Mucosa of gallbladder (tissue), 1 donor: Measurements from ENCODE around the gene PCDHGA1. TPM values are rescaled to one million over a fixed set of nuclear protein-coding genes. Genes with fewer than 3 reads are reported as not detected.
A peak's percentile ranks its signal among the peaks of the same experiment; 100 is the strongest.
"Not testable (repeated sequence)": the region's sequence is repeated elsewhere in the genome, so short reads cannot be mapped to it uniquely, and the experiment has no call there.

Experiments used
- DNase-seq: peaks from one replicate; pipeline ENCODE4 v3.0.0-alpha.2; 2020; ENCODE audit warnings: low spot score
- total RNA-seq: library from RNA; stranded (reverse); gene quantifications from one replicate; pipeline ENCODE4 v1.2.1, GENCODE V29; 2021
- donor health status: DM: no; HTN: no; CAD: no.

Gene PCDHGA1
- total RNA-seq = 0.72 TPM

GRCh38 chr5:141330299-141331080, at the start of gene PCDHGA1:
Gene PCDHGA1 (plus strand): TSS chr5:141330514.
- no peak for DNase-seq

DNA sequence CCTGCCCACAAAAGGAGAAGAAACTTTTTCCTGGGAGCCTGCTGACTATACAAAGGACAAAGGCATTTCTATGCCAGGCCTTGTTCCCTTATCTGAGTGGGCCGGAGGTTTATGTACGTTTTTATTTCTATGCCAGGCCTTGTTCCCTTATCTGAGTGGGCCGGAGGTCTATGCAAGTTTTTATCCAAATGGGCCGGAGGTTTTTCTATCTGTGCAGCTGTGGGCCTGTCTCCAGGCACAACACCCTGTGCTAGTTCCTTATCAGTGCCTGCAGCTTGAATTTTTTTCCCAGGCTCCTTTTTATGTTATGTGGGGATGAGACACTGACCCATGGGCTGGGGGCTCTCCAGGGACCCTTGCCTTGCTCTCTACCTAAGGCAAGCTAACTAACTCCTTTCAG, 31.9 kb upstream of the PCDHGA1 start:
- no peak for DNase-seq

DNA sequence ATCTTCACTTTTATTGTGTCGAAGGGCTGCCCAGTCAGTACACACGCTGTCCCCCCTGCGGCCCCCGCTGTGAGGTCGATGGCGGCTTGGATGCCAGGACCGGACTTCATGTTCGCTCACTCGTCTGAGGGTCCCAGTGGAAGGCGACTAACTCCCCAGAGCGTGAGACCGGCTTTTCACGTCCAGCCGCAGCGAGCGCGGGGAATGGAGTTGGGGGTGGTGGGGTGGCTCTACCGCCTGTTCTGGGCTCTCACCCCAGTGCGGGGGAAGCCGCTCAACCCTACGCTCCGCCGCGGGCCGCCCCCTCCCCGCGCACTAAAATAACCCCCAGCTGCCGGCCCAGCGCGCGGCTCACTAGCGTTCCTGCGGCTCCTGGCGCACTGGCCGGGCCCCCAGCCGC, 26.6 kb upstream of the PCDHGA1 start, which contains the start of gene SLC25A2:
SLC25A2 (minus strand) TSS at position 294 of the 400 bp plus-strand sequence; CDS start at position 110, 184 bp downstream.
- DNase-seq = no peak

GRCh38 chr5:141306630-141307029, 23.7 kb upstream of the PCDHGA1 start:
- no peak for DNase-seq

GRCh38 chr5:141313711-141314110, 16.6 kb upstream of the PCDHGA1 start:
- no peak for DNase-seq

GRCh38 chr5:141316963-141317362, 13.4 kb upstream of the PCDHGA1 start:
- not testable (repeated sequence) for DNase-seq

DNA sequence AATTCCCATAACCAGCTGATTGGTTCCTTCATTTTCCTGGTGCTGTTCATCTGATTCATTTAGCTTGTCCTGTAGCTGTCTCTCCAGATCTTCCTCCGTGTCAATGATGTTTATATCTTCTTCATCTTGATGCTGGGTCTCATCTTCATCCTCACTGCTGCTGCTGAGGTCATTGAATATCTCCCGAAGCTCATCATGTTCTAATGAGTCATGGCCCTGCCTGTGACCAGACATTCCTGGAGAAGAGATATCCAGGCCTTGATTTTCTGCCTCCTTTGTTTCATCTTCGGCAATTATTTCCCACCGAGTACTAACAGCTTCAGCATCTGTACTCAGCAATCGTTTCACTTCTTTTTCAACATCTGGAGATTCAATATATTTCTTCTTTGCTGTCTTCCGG, 11.1 kb upstream of the PCDHGA1 start:
- no peak for DNase-seq

DNA sequence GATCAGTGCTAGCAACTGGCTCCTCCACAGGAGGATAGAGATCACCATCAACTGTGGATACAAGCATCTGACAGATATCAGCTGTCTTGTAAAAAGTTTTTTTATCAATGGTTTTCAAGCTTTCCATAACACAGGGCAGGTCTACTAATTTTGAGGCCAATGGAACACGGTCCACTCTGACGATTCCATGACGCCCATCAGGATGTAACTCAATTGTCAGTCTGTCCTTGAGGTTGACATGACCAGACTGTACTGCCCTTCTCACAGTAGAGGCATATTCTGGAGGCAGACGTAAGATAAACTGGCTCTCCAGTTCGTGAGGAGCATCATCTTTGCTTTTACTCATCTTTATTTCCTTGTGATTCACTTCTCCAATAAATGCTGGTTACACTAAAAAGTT, 10.6 kb upstream of the PCDHGA1 start:
- no peak for DNase-seq

DNA sequence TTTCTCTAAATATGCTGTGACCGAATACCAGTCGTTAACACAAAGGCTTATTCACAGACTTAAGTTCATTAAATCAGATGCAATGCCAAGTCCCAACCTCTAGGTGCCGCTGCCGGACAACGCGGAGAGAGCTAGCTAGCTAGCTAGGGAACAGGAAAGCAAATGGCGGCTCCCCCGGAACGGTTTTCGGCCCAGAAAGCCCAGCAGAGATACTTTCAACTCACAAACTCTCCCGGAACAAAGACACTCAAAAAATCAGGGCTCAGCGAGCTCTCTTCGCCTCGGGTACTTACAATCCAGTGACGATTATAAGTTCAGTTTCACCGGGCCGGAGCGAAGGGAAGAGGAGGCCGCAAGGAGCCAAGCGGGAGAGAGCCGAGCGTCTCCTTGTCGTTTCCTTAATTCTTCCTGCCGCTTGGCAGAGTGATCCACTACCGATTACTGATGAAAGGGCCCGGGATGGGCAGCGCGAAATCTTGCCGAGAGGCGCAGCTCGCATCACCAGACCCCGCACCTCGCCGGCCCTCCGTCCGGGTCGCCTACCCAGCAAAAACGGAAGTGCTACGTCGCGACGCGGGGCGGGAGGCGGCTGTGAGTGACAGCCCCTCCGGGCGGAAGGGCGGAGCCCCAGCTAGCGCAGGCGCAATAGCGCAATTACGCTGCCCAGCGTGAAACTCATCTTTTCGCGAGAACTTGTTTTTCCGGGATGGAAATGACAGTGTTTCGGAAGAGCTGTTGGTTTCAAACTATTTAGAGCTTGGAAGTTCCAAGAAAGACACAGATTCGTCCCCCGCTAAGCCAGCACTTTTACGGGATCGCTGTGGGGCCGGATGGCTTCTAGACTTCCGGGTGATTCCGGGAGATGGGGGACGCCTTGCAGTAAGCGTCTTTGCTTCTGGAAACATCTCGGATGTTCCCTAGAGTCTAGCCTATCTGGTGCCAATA, 9.8 kb upstream of the PCDHGA1 start, which contains the start of gene TAF7:
TAF7 (minus strand) TSS at position 560 of the 945 bp plus-strand sequence. CDS start 740 bp downstream, outside the sequence.
- DNase-seq = peak; percentile 91

DNA sequence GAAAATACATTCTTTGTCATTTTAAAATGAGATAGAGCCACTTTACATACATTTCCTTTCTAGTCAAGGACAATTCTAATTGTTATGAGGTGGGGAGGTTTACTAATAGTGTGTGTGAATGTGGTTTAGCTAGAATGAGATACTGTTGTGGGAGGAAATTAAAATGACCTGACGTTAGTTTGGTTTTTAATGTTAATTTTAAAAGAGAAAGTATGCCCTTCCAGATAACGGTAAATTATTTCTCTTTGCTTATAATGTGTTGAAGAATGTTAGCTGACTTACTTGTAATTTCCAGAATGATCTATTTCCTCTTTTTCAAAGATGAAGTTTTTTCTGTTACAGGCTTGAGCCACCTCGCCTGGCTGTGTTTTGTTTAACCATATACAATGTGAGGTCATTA, 8.1 kb upstream of the PCDHGA1 start:
- no peak for DNase-seq

DNA sequence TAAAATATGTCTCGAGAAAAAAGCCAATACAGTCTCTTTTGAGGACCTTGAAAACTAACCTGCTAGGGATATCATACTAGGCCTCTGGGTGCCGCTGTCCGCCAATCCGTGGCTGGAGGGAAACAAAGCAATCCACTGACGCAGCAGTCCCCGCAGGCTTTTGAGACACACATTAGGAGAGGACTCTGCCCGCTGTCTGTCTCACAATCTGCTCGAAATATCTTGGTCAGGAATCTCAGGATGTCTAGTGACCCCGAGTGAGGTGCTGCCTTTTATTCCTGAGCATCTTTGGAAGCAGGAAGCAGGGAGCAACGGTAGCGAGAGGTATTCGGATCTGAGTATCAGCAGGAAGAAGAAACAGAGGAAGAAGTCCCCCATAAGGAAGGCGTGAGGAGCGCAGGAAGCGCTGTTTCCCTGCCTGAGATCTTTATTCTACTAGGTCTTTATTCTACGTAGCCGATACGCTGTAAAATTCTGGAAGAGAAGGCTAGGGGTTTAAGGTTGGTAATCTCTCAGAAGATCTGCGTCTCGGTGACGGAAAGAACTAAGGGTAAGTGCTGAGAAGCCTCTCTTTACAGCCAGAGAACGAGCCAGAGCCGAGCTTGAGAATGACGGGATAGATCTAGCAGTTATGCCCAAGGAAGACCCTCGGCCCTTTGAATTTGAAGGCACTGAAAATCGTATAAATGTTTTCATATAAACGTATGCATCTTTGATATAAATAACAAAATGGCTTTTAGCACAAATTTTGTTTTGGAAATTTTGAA, 4.0 kb upstream of the PCDHGA1 start:
- DNase-seq = peak; percentile 44

DNA sequence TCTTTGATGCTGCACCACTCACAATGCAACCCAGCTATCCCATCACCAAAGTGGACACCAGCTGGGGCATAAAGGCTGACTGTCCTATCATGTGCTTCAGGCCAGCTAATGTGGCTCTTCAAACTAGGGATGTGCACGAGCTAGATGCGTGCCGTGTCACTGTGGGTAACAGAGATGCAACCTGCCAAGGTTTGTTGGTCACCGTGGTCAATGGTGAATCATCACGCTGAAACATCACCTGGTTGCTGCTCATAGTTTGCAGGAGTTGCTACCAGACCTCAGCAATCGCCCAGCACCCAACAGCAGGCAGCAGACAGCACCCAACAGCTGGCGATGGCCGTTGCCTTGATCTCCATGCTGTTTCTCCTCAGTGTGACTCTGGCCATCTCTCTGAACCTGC, 2.1 kb upstream of the PCDHGA1 start:
- DNase-seq = no peak

- not testable (repeated sequence) for DNase-seq
Measured at GRCh38 chr5:141332571-141332970, 2.3 kb downstream of the PCDHGA1 start.

DNA sequence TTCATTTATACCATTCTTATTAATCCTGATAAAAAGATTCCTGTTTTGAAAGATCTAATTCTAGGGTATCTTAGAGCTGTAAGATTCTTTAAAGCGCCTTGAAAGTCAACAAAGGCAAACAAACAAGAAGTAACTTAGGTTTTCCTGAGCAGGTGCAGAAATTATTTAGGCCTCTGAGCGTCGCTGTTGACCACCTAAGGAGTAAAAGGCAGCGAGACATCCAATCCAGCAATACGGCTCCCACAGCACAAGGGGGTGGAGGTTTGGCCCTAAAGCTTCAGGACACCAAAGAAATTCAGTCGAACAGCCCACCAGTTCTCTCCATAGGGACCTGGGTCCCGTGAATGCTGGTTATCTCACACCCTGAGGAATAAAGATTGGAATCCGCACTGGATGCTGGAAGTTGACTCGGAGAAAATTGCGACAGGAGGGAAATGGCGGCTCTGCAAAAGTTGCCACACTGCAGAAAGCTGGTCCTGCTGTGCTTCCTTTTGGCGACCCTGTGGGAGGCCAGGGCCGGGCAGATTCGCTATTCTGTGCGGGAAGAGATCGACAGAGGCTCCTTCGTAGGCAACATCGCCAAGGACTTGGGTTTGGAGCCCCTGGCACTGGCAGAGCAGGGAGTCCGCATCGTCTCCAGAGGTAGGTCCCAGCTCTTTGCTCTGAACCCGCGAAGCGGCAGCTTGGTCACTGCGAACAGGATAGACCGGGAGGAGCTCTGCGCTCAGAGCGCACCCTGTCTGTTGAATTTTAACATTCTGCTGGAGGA, 8.4 kb downstream of the PCDHGA1 start, which contains the start of gene PCDHGA2:
PCDHGA2 (plus strand) TSS at position 223 of the 769 bp plus-strand sequence.
- DNase-seq = no peak

DNA sequence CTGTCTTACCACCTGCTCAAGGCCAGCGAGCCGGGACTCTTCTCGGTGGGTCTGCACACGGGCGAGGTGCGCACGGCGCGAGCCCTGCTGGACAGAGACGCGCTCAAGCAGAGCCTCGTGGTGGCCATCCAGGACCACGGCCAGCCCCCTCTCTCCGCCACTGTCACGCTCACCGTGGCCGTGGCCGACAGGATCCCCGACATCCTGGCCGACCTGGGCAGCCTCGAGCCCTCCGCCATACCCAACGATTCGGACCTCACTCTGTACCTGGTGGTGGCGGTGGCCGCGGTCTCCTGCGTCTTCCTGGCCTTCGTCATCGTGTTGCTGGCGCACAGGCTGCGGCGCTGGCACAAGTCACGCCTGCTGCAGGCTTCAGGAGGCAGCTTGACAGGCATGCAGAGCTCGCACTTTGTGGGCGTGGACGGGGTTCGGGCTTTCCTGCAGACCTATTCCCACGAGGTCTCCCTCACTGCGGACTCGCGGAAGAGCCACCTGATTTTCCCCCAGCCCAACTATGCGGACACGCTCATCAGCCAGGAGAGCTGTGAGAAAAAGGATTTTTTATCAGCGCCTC, 10.6 kb downstream of the PCDHGA1 start:
- DNase-seq = not testable (repeated sequence)

GRCh38 chr5:141342773-141343172, 12.5 kb downstream of the PCDHGA1 start:
- no peak for DNase-seq

GRCh38 chr5:141343242-141343952, 13.1 kb downstream of the PCDHGA1 start, which contains the start of gene PCDHGA3:
Gene PCDHGA3 (plus strand): TSS chr5:141343829. CDS start chr5:141344034, 205 bp downstream.
- no peak for DNase-seq

DNA sequence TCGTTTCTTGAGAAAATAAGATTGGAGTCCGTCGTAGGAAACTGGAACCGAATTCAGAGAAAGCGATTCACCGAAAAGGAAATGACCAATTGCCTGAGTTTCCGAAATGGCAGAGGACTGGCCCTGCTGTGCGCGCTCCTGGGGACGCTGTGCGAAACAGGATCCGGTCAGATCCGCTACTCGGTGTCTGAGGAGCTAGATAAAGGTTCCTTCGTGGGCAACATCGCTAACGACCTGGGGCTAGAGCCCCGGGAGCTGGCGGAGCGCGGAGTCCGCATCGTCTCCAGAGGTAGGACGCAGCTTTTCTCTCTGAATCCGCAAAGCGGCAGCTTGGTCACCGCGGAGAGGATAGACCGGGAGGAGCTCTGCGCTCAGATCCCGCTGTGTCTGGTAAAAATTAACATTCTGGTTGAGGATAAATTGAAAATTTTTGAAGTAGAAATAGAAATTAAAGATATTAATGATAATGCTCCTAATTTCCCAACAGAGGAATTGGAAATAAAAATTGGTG, 13.7 kb downstream of the PCDHGA1 start:
- no peak for DNase-seq

DNA sequence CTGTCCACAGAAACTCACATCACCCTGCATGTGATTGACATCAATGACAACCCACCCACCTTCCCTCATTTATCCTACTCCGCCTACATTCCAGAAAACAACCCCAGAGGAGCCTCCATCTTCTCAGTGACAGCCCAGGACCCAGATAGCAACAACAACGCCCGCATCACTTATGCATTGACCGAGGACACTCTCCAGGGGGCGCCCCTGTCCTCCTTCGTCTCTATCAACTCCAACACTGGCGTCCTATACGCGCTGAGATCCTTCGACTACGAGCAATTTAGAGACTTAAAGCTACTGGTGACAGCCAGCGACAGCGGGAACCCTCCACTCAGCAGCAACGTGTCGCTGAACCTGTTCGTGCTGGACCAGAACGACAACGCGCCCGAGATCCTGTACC, 15.0 kb downstream of the PCDHGA1 start:
- no peak for DNase-seq
